WTC11 (cell line): ENCODE data around the gene BNC2. TPM values are rescaled to one million over a fixed set of nuclear protein-coding genes. Genes with fewer than 3 reads are reported as not detected.

ENCODE experiments used
- ATAC-seq: fragments of 200-7000 bp; cut with Tn5 transposase; 2 replicates; pipeline ENCODE4 v1.10.0; 2021; ENCODE audit warnings: mild to moderate bottlenecking, moderate library complexity
- CTCF ChIA-PET: fragments of 300-600 bp; sonication (Branson Sonifier 250); formaldehyde crosslinking; loops from one replicate; lab custom pipeline; 2021; ENCODE audit warnings: antibody characterized with exemption; lab: Charles Lee
- POLR2A ChIA-PET: fragments of 350-600 bp; sonication (Branson Sonifier 250); formaldehyde crosslinking; loops from one replicate; lab custom pipeline; 2021; ENCODE audit warnings: antibody characterized with exemption; lab: Charles Lee
- DNase-seq: peaks from one replicate; pipeline ENCODE4 v3.0.0; 2021; ENCODE audit warnings: low spot score
- H3K27ac Mint-ChIP-seq: 2 replicates; pipeline ENCODE4 v1.8.0; 2021; ENCODE audit warnings: mixed read lengths
- H3K27me3 Mint-ChIP-seq: 2 replicates; pipeline ENCODE4 v1.8.0; 2021; ENCODE audit warnings: low read depth, mild to moderate bottlenecking, moderate library complexity, mixed read lengths
- H3K36me3 Mint-ChIP-seq: 2 replicates; pipeline ENCODE4 v1.8.0; 2021; ENCODE audit warnings: mixed read lengths
- H3K4me1 Mint-ChIP-seq: 2 replicates; pipeline ENCODE4 v1.8.0; 2022; ENCODE audit warnings: mixed read lengths
- H3K4me3 Mint-ChIP-seq: 2 replicates; pipeline ENCODE4 v1.8.0; 2021; ENCODE audit warnings: mild to moderate bottlenecking, moderate library complexity, mixed read lengths
- H3K9me3 Mint-ChIP-seq: 2 replicates; pipeline ENCODE4 v1.8.0; 2021; ENCODE audit warnings: mixed read lengths
- ATF2 ChIP-seq: sonication (generic); formaldehyde crosslinking; IDR thresholded peaks from 2 replicates; pipeline ENCODE4 v1.8.1; 2022; ENCODE audit warnings: low read depth, missing genetic modification reagents, borderline replicate concordance
- CREB1 ChIP-seq: sonication (generic); formaldehyde crosslinking; IDR thresholded peaks from 2 replicates; pipeline ENCODE4 v1.8.0; 2023; ENCODE audit warnings: mild to moderate bottlenecking, missing genetic modification reagents
- CREM ChIP-seq: sonication (generic); formaldehyde crosslinking; IDR thresholded peaks from 2 replicates; pipeline ENCODE4 v1.8.1; 2022; ENCODE audit warnings: mild to moderate bottlenecking, missing genetic modification reagents, moderate library complexity
- E2F4 ChIP-seq: sonication (generic); formaldehyde crosslinking; IDR thresholded peaks from 2 replicates; pipeline ENCODE4 v1.8.1; 2022; ENCODE audit warnings: low read depth, mild to moderate bottlenecking, moderate library complexity, missing genetic modification reagents, borderline replicate concordance
- ELF4 ChIP-seq: sonication (generic); formaldehyde crosslinking; IDR thresholded peaks from 2 replicates; pipeline ENCODE4 v1.8.1; 2022; ENCODE audit warnings: low read depth, mild to moderate bottlenecking, moderate library complexity, missing genetic modification reagents
- ETV6 ChIP-seq: sonication (generic); formaldehyde crosslinking; IDR thresholded peaks from 2 replicates; pipeline ENCODE4 v1.8.1; 2022; ENCODE audit warnings: mild to moderate bottlenecking, missing genetic modification reagents
- FOXK1 ChIP-seq: sonication (generic); formaldehyde crosslinking; IDR thresholded peaks from 2 replicates; pipeline ENCODE4 v1.8.0; 2022; ENCODE audit warnings: mild to moderate bottlenecking, moderate library complexity, missing genetic modification reagents
- GABPB1 ChIP-seq: sonication (generic); formaldehyde crosslinking; IDR thresholded peaks from 2 replicates; pipeline ENCODE4 v1.8.1; 2023; ENCODE audit warnings: mild to moderate bottlenecking, missing genetic modification reagents
- GRHL2 ChIP-seq: fragments of 250-450 bp; sonication (Bioruptor Pico); IDR thresholded peaks from 2 replicates; pipeline ENCODE4 v1.8.0; 2022; ENCODE audit warnings: mild to moderate bottlenecking, moderate library complexity; ENCODE audit not compliant: insufficient replicate concordance, severe bottlenecking
- HMGXB4 ChIP-seq: sonication (generic); formaldehyde crosslinking; IDR thresholded peaks from 2 replicates; pipeline ENCODE4 v1.8.1; 2023; ENCODE audit warnings: mild to moderate bottlenecking, moderate library complexity, missing genetic modification reagents
- MLX ChIP-seq: sonication (generic); formaldehyde crosslinking; IDR thresholded peaks from 2 replicates; pipeline ENCODE4 v1.8.1; 2023; ENCODE audit warnings: mild to moderate bottlenecking, missing genetic modification reagents, moderate library complexity
- MYBL2 ChIP-seq: sonication (generic); formaldehyde crosslinking; IDR thresholded peaks from 2 replicates; pipeline ENCODE4 v1.8.1; 2023; ENCODE audit warnings: mild to moderate bottlenecking, moderate library complexity, missing genetic modification reagents
- ZNF281 ChIP-seq: sonication (generic); formaldehyde crosslinking; IDR thresholded peaks from 2 replicates; pipeline ENCODE4 v1.8.0; 2023; ENCODE audit warnings: mild to moderate bottlenecking, missing genetic modification reagents
- ZNF396 ChIP-seq: fragments of 250-450 bp; sonication (Bioruptor Pico); IDR thresholded peaks from 2 replicates; pipeline ENCODE4 v1.8.0; 2021; ENCODE audit warnings: mild to moderate bottlenecking, moderate library complexity, borderline replicate concordance
- ZSCAN18 ChIP-seq: fragments of 250-450 bp; sonication (Bioruptor Pico); IDR thresholded peaks from 2 replicates; pipeline ENCODE4 v2.1.2; 2022; ENCODE audit warnings: mild to moderate bottlenecking, moderate library complexity
- total RNA-seq: library from RNA; stranded (reverse); gene quantifications from 3 replicates; pipeline ENCODE4 v1.2.3, GENCODE V29; 2021

BNC2 gene
- total RNA-seq, 1 experiment from 2014 or later = 33.3 TPM

- Mint-ChIP-seq H3K4me1 (peaks cover 20% of the 10 kb centered on the region), H3K36me3 (no peaks in the 10 kb centered on the region; the same call in 1 of the 2 replicates), H3K4me3 (no peak overlapping the region), H3K27ac (no peak overlapping the region), H3K27me3 (no peaks in the 10 kb centered on the region), H3K9me3 (no peaks in the 10 kb centered on the region)
- CTCF ChIA-PET = interaction anchor here (0.5 to 1.0 kb wide), 4 partner anchors 9 to 62 kb away, joined by 3 to 4 read pairs (median 3); no protein-coding TSS in a partner anchor
- TF ChIP-seq ZNF396 = no peak
- no peak for TF ChIP-seq GABPB1 (CRISPR knock-in tag)
- TF ChIP-seq HMGXB4 (CRISPR knock-in tag) = no peak
- TF ChIP-seq MLX (CRISPR knock-in tag) = no peak
- TF ChIP-seq ATF2 (CRISPR knock-in tag) = no peak
- no peak for TF ChIP-seq CREM (CRISPR knock-in tag)
- no peak for TF ChIP-seq ZSCAN18 (CRISPR knock-in tag)
- no peak for TF ChIP-seq CREB1 (CRISPR knock-in tag)
- POLR2A ChIA-PET = no interaction called here
- DNase-seq = no peak
- ATAC-seq = peak; percentile 72
Measured at GRCh38 chr9:16496908-16497307, 373.6 kb downstream of the BNC2 start.

GRCh38 chr9:16487915-16488314, 382.6 kb downstream of the BNC2 start:
- ATAC-seq (no peak), DNase-seq (no peak)
- TF ChIP-seq MYBL2 = no peak
- TF ChIP-seq ETV6 (CRISPR knock-in tag) = no peak
- no peak for TF ChIP-seq E2F4 (CRISPR knock-in tag)
- TF ChIP-seq ELF4 (CRISPR knock-in tag) = no peak
- TF ChIP-seq ZNF281 (CRISPR knock-in tag) = no peak
- TF ChIP-seq GRHL2 (CRISPR knock-in tag) = no peak
- TF ChIP-seq FOXK1 (CRISPR knock-in tag) = no peak
- Mint-ChIP-seq H3K9me3 (no peaks in the 10 kb centered on the region), H3K27ac (no peak overlapping the region), H3K4me1 (peaks cover 73% of the 10 kb centered on the region), H3K27me3 (peaks cover 7% of the 10 kb centered on the region), H3K36me3 (no peaks in the 10 kb centered on the region), H3K4me3 (no peak overlapping the region)
- ChIA-PET CTCF (interaction anchor here (1.3 kb wide), 1 partner anchor 9 kb away, joined by 4 read pairs; no protein-coding TSS in a partner anchor), POLR2A (no interaction called here)
